HG03469 (cell line): Measurements from ENCODE around the gene CSNK1A1.
"Not testable (repeated sequence)": the region's sequence is repeated elsewhere in the genome, so short reads cannot be mapped to it uniquely, and the experiment has no call there.

Experiments
- ATAC-seq: cut with Tn5 transposase; IDR thresholded peaks from one replicate; pipeline ENCODE4 v1.9.1; 2021; ENCODE audit warnings: mild to moderate bottlenecking, moderate library complexity, moderate number of reproducible peaks; ENCODE audit not compliant: unreplicated experiment

CSNK1A1 gene

DNA sequence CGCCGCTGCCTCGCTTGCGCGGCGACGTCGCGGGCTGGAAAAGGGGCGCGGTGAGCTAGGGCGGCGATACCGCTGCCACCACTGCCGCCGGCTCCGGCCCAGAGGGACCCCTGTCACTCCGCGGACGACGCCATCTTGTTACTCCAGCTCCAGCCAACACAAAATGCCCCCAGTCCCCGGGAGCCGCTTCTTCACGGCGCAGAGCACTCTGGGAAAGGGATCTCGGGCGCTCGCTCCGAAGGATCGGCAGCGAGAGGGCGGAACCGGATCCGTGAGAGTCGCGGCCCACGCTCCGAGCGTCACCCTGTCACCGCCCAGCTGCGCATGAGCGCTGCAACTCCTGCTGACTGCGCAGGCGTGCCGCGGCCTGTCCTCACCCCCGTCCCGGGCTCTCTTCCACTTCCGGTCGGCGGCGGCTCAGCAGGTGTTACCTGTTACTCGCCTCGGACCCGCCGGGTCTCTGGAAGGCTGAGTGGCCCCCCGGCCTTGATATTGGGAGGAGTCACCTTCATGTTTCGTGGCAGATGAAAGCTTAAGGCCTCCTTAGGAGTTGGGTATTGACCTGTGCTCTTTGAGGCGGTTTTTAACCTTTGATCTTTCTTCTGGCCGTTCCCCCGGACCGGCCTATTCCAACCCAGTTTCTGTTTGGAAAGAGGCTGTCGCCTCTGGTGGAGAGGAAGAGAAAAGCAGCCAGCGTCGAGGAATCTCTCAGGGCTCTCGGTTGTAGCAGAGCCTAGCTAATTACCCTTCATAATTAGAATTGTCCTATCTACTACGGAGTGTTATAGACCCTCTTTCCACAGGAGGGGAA lies at the start of gene CSNK1A1:
Gene CSNK1A1, minus strand, starts transcription at position 213 of the 811 bp plus-strand sequence. CDS start 475 bp downstream, outside the sequence.
- peak; percentile 80 for ATAC-seq

- no peak for ATAC-seq
These were observed 49.7 kb upstream of the CSNK1A1 start for GRCh38 chr5:149600932-149601331.

DNA sequence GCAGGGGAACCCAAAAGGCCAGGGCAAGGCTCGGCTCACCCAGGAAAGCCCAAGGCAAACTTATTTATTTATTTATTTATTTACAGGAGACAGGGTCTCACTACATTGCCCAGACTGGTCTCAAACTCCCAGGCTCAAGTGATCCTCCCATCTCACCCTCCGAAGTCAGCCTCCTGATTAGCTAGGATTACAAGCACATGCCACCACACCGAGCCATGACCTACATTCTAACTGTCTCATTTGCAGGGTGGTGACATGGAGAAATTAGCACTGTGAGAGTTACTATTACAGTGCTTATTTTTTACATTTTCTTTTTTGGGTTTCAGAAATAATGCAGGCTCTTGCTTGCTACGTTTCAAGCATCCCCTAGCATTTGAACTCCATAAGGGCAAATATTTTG lies 48.1 kb upstream of the CSNK1A1 start:
- ATAC-seq, result no peak

GRCh38 chr5:149598966-149599365 lies 47.7 kb upstream of the CSNK1A1 start:
- ATAC-seq, result no peak

DNA sequence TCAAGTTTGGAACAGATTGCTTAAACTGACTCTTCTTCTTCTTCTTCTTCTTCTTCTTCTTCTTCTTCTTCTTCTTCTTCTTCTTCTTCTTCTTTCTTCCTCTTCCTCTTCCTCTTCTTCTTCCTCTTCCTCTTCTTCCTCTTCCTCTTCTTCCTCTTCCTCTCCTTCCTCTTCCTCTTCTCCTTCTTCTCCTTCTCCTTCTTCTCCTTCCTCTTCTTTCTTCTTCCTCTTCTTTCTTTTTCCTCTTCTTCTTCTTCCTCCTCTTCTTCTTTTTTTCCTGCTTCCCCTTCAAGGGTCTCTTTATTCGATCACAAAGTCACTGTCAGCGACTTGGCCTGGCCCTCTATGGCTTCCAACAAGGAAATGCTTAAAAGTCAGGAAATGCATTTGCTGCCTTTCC lies 47.0 kb upstream of the CSNK1A1 start:
- ATAC-seq, result not testable (repeated sequence)

DNA sequence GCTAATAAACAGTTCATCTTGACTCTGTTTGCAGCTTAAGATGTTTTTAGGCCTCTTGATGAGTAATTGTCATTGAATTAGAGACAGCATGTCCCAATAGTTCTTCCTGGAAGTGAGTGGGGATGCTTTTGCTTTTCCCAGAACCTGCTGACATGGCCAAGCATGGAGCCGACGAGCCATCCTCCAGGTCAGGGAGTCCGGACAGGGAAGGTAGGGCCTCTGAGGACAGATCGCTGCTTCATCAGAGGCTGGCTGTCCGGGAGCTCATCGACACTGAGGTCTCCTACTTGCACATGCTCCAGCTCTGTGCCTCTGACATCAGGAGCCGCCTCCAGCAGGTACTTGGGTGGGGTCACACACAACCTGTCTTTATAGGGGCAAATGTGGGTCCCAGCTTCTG lies 46.4 kb upstream of the CSNK1A1 start:
- no peak for ATAC-seq

- no peak for ATAC-seq
These were observed 45.5 kb upstream of the CSNK1A1 start for GRCh38 chr5:149596712-149597111.

DNA sequence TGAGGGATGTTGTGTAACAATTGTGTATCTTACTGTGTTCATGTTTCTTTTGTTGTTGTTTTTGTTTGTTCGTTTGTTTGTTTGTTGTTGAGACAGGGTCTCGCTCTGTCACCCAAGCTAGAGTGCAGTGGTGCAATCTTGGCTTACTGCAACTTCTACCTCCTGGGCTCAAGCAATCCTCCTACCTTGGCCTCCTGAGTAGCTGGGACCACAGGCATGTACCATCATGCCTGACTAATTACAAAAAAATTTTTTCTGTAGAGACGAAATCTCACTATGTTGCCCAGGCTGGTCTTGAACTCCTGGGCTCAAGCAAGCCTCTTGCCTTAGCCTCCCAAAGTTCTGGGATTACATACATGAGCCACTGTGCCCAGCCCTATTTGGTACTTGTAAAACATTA lies 43.9 kb upstream of the CSNK1A1 start:
- not testable (repeated sequence) for ATAC-seq

GRCh38 chr5:149594206-149594895 lies 43.1 kb upstream of the CSNK1A1 start:
- no peak for ATAC-seq

DNA sequence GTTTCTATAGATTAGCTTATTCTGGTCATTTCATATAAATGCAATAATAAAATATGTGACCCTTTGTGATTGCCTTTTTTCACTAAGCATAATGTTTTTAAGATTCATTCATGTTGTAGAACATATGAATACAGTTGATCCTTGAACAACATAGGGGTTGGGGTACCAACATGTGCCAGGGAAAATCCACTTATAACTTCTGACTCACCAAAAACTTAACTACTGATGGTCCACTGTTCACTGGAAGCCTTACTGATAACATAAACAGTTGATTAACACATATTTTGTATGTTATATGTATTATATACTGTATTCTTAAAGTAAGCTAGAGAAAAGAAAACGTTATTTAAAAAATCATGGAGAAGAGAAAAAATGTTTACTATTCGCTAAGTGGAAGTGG lies 42.1 kb upstream of the CSNK1A1 start:
- ATAC-seq, result no peak

DNA sequence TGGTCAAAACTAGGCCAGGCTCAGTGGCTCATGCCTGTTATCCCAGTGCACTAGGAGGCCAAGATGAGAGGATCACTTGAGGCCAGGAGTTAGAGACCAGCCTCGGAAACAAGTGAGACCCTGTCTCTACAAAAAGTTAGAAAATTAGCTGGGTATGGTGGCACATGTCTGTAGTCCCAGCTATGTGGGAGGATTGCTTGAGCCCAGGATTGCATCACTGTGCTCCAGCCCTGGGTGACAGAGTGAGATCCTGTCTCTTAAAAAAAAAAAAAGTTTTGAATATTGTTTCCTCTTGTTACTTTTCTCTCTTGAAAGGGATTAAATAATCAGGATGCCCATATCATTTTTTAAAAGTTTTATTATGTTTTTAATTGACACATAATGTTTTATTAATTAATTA lies 37.7 kb upstream of the CSNK1A1 start:
- ATAC-seq, result no peak

DNA sequence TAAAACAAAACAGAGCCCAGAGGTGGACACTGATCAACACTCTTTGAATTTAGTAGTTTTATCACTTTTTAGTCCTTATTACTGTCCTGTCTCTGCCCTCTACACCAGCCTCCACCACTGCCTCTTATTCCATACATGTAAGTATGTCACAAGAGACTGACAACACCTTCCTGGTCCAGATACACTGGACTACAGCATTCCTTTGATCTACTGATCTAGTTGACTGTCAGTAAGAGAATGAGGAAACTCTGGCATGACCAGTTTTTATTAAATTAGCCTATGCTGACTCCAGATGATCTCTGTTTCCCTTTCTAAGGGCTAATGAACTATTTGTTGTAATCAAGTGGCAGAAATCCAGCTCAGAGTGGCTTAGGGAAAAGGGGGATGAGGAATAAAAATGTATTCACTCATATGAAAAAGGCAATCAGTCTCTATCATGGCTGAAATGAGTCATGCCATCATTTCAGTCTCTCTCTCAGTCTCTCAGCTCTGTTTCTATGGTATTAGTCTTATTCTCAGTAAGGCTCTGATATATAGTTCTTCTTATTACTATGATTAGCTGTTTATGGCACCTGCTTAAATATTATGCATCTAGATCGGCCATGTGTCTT lies 35.6 kb upstream of the CSNK1A1 start:
- no peak for ATAC-seq

DNA sequence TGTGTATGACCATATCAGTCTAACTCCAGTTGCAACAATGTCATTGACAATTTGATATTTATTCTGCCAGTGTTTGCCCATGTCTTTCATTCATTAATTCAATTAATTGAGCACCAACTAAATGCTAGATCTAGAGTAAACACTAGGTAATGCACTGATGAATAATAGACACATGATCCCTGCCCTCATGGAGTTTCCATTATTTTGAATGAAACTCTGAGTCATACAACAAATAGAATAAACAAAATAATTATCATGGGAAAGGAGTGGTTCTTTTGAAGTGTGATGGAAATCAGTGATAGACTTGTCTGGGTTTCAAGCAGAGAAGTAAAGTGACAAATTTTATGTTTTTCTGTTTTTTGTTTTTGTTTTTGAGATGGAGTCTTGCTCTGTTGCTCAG lies 34.7 kb upstream of the CSNK1A1 start:
- no peak for ATAC-seq

GRCh38 chr5:149584121-149584520 lies 32.9 kb upstream of the CSNK1A1 start:
- no peak for ATAC-seq

DNA sequence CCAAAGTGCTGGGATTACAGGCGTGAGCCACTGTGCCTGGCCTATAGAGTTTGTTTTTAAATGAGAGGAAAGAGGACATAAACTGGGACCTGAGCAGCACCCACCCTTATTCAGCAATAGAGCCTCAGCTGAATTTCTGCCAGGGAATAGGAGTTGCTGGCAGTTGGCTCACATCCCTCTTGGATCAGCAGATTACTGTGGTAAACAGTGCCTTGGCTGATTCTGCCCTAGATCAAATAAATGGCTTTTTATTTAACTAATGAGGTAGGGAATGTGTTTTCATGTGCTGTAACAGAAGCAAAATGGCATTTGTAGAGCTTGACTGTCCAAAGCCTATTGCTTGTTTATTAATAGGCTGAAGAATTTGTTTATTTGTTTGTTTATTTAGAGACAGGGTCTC lies 32.2 kb upstream of the CSNK1A1 start:
- no peak for ATAC-seq

DNA sequence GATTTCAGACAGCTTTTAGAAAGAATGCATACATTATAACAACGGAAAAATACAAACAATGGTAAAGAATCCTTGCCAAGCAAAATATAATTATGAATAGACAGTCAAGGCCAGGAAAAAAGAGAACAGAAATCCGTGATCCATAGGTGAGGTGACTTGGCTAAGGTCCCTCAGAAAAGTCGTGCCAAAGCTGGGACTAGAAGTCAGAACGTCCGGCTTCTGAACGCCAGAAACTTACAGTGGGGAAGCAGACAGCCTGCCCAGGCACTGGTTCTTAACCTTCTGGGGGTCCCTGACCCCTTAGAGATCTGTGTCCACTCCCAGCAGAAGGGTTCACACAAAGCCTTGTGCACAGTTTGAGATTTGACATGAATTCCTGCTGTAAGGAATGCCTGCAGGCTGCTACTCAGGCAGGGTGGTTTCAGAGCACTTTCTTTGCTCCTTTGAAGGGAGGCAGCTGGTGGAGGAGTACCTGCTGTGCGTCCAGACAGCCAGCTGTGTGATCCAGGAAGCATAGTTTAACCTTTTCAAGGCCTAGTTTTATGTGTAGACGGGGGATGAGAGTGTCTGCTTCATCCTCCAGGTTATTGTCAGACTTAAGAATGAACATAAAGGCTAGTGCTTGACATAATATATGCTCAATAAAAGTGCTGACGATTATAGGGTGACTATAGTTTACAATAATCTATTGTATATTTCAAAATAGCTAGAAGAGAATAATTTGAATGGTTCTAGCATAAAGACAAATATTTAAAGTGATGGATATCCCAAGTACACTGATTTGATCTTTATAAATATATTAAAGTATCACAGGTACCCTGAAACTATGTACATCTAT lies 30.9 kb upstream of the CSNK1A1 start:
- ATAC-seq, result no peak

- ATAC-seq, result no peak
These were observed 30.1 kb upstream of the CSNK1A1 start, which contains the start of gene ARHGEF37 for GRCh38 chr5:149581192-149581861. Gene ARHGEF37, plus strand, starts transcription at chr5:149581498. Its CDS starts 16,272 bp downstream, at chr5:149597770.

DNA sequence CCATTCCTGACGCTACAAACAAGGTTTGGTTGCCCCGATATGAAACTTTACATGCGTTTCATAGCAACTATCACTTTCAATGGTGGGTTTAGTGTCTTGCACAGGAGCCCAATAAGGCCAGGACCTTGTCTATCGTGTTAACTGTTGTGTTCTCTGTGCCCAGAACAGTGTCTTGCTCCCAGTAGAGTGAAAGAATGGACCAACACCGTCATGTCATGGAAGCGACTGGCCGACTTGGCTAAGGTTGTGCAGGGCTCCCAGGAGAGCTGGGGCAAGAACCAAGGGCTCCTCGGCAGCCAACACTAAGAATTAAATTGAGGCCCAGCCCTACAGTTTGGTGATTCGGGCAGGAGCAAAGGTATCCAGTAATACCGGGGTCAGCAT lies 29.6 kb upstream of the CSNK1A1 start:
- ATAC-seq, result no peak

GRCh38 chr5:149578896-149579295 lies 27.7 kb upstream of the CSNK1A1 start:
- no peak for ATAC-seq

DNA sequence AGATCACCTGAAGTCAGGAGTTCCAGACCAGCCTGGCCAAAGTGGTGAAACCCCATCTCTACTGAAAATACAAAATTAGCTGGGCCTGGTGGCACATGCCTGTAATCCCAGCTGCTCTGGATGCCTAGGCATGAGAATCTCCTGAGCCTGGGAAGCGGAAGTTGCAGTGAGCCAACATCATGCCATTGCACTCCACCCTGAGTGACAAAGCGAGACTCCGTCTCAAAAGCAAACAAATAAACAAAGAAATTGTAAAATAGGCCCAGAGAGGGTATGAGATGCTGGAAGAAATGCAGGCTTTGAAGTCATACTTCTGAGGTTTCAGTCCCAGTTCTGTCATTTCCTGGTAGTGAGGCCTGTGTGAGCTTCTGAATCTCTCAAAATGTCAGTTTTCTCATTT lies 24.8 kb upstream of the CSNK1A1 start:
- ATAC-seq, result no peak
